ENCODE measurements around the gene GRAMD1A. TPM values are rescaled to one million over a fixed set of nuclear protein-coding genes. Genes with fewer than 3 reads are reported as not detected.

GRAMD1A gene
- total RNA-seq, 2 donors from 2014 or later: 90.8 to 94.9 TPM

DNA sequence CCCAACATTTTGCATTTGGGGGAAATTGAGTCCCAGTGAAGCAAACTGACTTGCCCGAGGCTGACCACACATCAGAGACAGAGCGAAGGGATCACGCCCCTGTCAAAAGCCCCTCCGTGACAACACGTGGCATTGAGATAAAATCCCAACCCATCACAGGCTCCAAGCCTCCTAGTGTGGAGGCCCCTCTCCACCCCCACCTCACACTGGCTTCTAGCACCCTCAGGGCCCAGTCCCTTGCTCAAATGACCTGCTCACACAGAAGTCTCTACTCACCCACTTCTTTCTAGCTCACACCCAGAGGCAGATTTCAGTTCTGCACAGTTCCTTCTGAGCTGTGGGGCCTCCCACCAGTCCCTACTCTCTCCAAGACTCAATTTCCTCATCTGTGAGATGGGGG, 51.7 kb downstream of the GRAMD1A start:
- 81 to 87% methylated on average over 5 of the region's 5 CpGs for WGBS, 2 donors
- H3K27ac ChIP-seq: no peak overlapping the region
- H3K36me3 ChIP-seq (replicated peaks in 1 of 2; ENCODE audit: insufficient read depth in 1 of 2, low read depth in 2 of 2): no peaks in the 10 kb centered on the region
- H3K4me1 ChIP-seq: peaks cover 34% of the 10 kb centered on the region
- DNase-seq (no peak), ATAC-seq (no peak)
- H3K4me3 ChIP-seq: no peak overlapping the region
- TF ChIP-seq, protein P1, sequence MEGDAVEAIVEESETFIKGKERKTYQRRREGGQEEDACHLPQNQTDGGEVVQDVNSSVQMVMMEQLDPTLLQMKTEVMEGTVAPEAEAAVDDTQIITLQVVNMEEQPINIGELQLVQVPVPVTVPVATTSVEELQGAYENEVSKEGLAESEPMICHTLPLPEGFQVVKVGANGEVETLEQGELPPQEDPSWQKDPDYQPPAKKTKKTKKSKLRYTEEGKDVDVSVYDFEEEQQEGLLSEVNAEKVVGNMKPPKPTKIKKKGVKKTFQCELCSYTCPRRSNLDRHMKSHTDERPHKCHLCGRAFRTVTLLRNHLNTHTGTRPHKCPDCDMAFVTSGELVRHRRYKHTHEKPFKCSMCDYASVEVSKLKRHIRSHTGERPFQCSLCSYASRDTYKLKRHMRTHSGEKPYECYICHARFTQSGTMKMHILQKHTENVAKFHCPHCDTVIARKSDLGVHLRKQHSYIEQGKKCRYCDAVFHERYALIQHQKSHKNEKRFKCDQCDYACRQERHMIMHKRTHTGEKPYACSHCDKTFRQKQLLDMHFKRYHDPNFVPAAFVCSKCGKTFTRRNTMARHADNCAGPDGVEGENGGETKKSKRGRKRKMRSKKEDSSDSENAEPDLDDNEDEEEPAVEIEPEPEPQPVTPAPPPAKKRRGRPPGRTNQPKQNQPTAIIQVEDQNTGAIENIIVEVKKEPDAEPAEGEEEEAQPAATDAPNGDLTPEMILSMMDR (IDR thresholded peaks at IDR 0.05): no peak
- TF ChIP-seq POLR2A (IDR thresholded peaks at IDR 0.05): no peak
- intact Hi-C loops (cut with DNase I): no loop called here
- H3K27me3 ChIP-seq: no peaks in the 10 kb centered on the region
- no peaks in the 10 kb centered on the region for H3K9me3 ChIP-seq

DNA sequence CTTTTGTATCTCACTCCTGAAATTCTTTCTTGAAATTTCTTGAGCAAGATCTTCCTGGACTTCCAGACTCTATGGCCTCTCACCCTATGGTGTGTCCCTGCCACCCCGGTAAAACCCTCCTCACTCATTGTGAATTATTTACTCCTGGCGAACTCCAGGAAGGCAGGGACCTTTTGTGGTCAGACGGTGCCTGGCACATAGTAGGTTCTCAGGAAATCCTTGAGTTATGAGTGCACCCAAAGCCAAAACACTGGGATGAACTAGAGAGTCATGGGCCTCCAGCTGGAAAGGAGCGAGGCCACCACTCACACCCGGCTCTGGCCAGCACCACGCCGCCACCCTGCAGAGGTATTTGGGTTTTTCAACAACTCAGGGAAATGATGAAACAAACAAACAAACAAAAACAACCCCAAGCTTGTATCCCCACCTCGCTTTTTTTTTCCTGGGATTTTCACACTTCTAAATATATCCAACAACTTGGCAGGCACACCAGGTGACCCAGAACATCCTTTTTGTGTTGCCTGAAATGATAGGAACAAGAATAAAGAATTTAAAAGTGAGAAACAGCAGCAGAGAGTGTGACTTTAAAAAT, 52.6 kb downstream of the GRAMD1A start:
- Histone ChIP-seq H3K27me3 (no peaks in the 10 kb centered on the region), H3K4me3 (no peak overlapping the region), H3K9me3 (no peaks in the 10 kb centered on the region), H3K36me3 (replicated peaks in 1 of 2; ENCODE audit: insufficient read depth in 1 of 2, low read depth in 2 of 2) (no peaks in the 10 kb centered on the region), H3K4me1 (peaks cover 25% of the 10 kb centered on the region), H3K27ac (no peak overlapping the region)
- no peak for TF ChIP-seq POLR2A (IDR thresholded peaks at IDR 0.05)
- TF ChIP-seq, protein P1 (IDR thresholded peaks at IDR 0.05): no peak
- 82 to 85% methylated on average over 8 of the region's 8 CpGs for WGBS, 2 donors
- no peak for ATAC-seq
- intact Hi-C loops (cut with DNase I): no loop called here
- no peak for DNase-seq

DNA sequence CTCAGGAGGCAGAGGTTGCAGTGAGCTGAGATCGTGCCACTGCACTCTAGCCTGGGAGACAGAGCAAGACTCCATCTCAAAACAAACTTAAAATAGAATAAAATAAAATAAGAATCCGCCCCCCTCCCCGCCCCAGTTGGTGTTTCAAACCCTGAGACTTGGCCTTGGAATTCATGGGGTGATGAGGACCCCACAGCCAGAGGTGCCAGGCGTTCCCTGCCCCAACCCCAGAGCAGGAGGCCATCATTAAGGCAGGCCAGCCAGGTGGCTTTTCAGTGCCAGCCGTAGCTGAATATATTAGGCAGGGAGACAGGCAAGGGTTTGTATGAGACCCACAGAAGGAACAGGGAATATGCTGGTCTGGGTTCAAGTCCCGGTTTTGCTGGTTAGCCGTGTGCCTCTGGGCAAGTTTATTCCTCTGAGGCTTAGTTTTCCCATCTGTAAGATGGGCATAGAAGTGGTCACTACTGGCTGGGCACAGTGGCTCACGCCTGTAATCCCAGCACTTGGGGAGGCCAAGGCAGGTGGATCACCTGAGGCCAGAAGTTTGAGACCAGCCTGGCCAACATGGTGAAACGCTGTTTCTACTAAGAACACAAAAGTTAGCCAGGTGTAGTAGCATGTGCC, 53.7 kb downstream of the GRAMD1A start:
- WGBS, 2 donors: 80 to 83% methylated on average over 9 of the region's 9 CpGs
- Histone ChIP-seq H3K27ac (no peak overlapping the region), H3K4me1 (peaks cover 15% of the 10 kb centered on the region), H3K36me3 (replicated peaks in 1 of 2; ENCODE audit: insufficient read depth in 1 of 2, low read depth in 2 of 2) (no peaks in the 10 kb centered on the region), H3K9me3 (no peaks in the 10 kb centered on the region), H3K27me3 (no peaks in the 10 kb centered on the region), H3K4me3 (no peak overlapping the region)
- DNase-seq (no peak), ATAC-seq (no peak)
- no peak for TF ChIP-seq POLR2A (IDR thresholded peaks at IDR 0.05)
- TF ChIP-seq, protein P1 (IDR thresholded peaks at IDR 0.05): no peak
- intact Hi-C loops (cut with DNase I): no loop called here

DNA sequence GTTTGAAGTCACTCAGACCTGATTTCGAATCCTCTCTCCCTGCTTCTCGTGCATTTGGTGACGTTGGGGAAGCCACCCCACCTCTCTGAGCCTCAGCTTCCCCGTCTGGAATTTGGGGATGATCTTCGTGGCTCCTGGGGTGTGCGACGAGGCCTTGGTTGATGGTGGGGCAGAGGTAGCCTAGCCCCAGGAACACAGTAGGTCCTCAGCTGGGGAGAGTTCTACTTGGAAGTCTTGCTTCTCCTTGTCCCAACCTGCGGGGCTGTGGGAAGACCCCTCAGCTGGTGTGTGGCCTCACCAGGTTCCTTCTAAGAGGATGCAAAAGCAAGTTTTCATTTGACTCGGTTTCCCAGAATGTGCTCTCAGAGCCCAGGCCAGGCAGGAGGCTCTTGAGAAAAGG, 54.5 kb downstream of the GRAMD1A start:
- Histone ChIP-seq H3K36me3 (replicated peaks in 1 of 2; ENCODE audit: insufficient read depth in 1 of 2, low read depth in 2 of 2) (no peaks in the 10 kb centered on the region), H3K27ac (no peak overlapping the region), H3K9me3 (no peaks in the 10 kb centered on the region), H3K4me1 (peaks cover 7% of the 10 kb centered on the region), H3K27me3 (no peaks in the 10 kb centered on the region), H3K4me3 (no peak overlapping the region)
- TF ChIP-seq, protein P1 (IDR thresholded peaks at IDR 0.05): no peak
- no peak for TF ChIP-seq POLR2A (IDR thresholded peaks at IDR 0.05)
- intact Hi-C loops (cut with DNase I): no loop called here
- DNase-seq: no peak
- 84 to 92% methylated on average over 7 to 9 of the region's 9 CpGs for WGBS, 2 donors
- ATAC-seq: no peak

DNA sequence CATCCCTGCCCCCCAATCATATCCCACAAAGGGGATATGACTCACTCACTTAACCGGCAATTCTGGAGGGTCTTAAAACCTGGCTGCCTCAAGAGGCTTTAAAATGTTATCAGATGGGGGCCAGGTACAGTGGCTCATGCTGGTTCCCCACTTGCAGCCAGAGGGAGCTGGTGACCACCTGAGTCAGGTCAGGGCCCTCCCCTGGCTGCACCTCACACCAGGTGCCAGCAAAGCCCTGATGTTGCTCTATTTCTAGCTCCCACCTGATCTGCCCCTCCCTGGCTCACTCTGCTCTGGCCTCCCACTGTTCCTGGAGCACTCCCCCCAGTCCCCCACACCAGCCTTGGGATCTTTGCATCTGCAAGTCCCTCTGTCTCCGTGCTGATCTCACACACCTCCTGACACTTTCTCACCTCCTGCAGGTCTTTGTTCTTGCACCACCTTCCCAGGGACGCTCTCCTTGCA, 55.6 kb downstream of the GRAMD1A start:
- TF ChIP-seq, protein P1 (IDR thresholded peaks at IDR 0.05): peak in 3 of 7 experiments; percentile 27 to 39 (median 34)
- TF ChIP-seq POLR2A (IDR thresholded peaks at IDR 0.05): no peak
- 47 to 71% methylated on average over 3 of the region's 3 CpGs for WGBS, 2 donors

More for the DNA sequence above, 55.6 kb downstream of the GRAMD1A start:
- intact Hi-C loops (cut with DNase I): no loop called here
- ATAC-seq (peak; percentile 28), DNase-seq (peak in 1 of 4 donors; percentile 37)
- Histone ChIP-seq H3K27me3 (no peaks in the 10 kb centered on the region), H3K4me1 (no peaks in the 10 kb centered on the region), H3K36me3 (replicated peaks in 1 of 2; ENCODE audit: insufficient read depth in 1 of 2, low read depth in 2 of 2) (no peaks in the 10 kb centered on the region), H3K4me3 (no peak overlapping the region), H3K27ac (no peak overlapping the region), H3K9me3 (no peaks in the 10 kb centered on the region)

All from body of pancreas (tissue), 4 donors.